Activated CD8-positive, alpha-beta memory T cell treated with anti-CD3 and anti-CD28 coated beads for 1 hour (primary cell): ENCODE data around the gene DPH7.
"Not testable (repeated sequence)": the region's sequence is repeated elsewhere in the genome, so short reads cannot be mapped to it uniquely, and the experiment has no call there.

Source experiments
- DNase-seq, 2 donors: peaks; one replicate each; pipeline ENCODE4 v3.0.0-alpha.2; 2020; ENCODE audit warnings: low read depth in 1 of 2; ENCODE audit errors: extremely low read depth in 1 of 2

DPH7 gene

GRCh38 chr9:137581361-137582285 is 2.9 kb upstream of the DPH7 start:
- no peak for DNase-seq

DNA sequence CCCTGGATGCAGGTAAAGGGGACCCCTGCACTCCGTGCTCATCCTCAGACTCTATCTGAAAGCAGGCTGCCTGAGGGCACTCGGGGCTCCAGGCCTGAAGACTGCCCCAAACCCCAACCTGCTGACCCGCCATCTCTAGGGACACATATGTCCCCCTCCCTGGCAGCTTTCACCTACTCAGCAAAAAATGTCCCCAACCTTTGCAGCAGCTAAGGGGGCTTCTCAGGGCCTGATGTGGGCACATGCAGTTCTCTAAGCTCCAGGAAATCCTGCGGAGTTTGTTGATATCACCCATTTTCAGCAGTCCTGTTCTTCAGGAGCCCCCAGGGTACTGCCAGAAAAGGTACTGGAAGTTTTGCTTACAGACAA is 2.2 kb upstream of the DPH7 start:
- no peak for DNase-seq

DNA sequence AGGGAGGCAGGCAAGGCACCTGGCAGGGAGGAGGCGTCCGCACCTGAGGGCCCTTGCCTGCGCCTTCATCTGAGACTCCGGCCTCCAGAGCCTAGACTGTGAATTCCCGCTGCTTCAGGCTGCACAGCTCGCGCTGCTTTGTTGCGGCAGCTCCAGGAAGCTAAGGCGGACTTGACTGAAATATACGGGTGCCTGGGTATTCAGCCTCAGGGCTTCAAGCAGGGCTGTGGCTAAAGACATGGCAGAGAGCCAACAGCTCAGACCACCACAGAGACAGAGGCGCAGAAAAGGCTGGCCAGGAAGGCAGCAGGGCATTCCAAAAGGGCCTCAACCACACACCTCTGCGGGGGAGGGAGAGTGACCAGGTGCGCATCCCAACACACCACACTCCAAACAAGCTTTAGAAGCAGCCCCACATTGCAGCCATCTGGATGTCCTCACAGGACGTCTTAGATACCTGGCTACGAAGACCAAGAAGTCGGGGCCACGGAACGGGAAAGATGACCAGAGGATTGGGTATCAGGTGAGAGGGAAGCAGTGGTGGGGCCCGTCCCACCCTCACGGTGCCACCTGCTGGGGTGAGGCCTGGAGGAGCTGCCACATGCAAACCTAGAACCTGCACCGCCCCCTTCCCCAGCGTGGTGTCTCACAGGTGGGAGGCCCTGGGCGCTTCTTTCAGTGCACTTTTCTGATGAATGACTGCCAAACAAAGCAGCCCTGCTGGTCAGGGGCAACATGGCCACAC is 1.7 kb upstream of the DPH7 start:
- no peak for DNase-seq

GRCh38 chr9:137579259-137579604 is 507 bp upstream of the DPH7 start:
- DNase-seq, result no peak

GRCh38 chr9:137575716-137576411 is 2.9 kb downstream of the DPH7 start:
- DNase-seq, result no peak

GRCh38 chr9:137575364-137575715 is 3.4 kb downstream of the DPH7 start:
- DNase-seq, result no peak

DNA sequence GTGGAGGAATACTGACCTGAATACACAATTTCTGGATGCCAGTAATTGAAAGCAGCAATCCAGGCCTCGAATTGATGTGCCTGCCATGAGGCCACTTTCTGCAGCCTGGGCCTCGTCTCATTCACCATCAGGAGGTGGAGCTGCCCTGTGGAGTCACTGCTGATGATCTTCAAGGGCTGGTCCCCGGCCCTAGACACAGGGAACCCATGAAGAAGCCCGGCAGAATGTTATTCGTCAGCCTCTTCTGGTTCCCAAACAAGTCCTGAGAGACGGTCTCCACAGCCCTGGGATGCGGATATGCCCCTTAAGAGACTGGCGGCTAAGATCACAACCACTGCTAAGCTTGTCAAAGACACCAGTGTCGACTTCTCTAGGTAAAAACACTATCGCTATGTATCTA is 4.5 kb downstream of the DPH7 start:
- DNase-seq, result no peak

GRCh38 chr9:137570566-137570965 is 8.2 kb downstream of the DPH7 start:
- DNase-seq, result no peak

DNA sequence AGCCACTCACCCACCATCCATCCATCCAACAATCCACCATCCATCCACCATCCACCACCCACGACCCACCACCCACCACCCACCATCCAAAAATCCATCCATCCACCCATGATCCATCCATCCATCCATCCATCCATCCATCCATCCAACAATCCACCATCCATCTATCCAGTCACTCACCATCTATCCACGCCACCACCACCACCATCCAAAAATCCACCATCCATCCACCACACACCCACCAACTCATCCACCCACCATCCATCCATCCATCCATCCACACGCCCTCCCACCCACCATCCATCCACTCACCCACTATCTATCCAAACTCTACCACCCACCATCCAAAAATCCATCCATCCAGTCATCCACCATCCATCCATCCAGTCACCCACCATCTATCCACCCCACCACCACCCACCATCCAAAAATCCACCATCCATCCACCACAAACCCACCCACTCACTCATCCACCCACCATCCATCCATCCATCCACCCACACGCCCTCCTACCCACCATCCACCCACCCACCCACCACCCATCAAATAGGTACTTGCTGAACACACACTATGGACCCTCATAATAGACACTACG is 9.0 kb downstream of the DPH7 start:
- no peak for DNase-seq

DNA sequence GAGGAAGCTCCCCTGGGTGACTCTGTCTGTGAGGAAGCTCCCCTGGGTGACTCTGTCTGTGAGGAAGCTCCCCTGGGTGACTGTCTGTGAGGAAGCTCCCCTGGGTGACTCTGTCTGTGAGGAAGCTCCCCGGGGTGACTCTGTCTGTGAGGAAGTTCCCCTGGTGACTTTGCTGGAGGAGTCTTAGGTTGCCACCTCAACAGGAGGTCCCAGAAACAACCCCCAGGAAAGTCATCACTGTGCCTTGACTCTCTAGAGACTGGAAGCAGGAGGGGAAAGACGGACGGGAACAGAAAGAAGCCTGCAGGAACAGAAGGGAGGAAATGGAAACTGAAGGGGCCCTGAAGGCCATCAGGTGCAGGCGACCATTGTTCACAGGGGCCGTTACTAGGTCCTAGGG is 10.3 kb downstream of the DPH7 start:
- DNase-seq, result not testable (repeated sequence)

DNA sequence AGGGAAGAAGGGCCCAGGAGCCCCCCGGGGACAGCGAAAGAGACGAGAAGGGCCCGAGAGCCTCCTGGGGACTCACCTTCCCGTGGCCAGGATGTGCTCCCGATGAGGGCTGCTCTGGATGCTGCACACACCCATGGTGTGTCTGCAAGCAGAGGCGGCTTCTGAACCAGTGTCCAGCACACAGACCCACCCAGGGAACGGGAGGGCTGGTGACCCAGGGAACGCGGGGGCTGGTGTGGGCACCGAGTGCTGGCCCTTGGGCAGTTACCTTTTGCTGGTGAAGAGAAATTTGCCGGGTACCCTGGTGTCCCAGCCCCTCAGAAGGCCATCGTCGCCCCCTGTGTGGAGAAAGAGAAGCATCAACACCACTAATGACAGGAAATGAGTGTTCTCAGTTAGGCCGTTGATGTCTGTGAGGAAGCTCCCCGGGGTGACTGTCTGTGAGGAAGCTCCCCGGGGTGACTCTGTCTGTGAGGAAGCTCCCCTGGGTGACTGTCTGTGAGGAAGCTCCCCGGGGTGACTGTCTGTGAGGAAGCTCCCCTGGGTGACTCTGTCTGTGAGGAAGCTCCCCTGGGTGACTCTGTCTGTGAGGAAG is 13.8 kb downstream of the DPH7 start:
- DNase-seq, result no peak

DNA sequence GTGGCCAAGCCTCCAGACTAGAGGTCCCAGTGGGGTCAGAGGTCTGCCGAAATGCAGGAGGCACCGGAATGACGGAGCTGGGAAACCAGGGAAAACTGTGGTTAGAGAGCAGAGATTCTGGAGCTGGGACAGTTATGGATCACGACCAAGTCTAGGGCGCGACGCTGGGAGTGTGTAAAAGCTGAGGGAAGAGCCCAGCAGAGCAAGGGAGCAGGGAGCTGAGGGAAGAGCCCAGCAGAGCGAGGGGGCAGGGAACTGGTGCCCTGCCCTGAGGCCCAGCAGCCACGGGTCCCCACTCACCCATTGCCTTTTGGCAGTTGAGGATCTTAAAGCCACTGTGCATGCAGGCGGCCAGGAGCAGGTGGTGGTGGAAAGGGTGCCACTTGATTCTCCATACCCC is 14.6 kb downstream of the DPH7 start:
- no peak for DNase-seq

- DNase-seq, result no peak
Observed at GRCh38 chr9:137558127-137558526, 20.6 kb downstream of the DPH7 start.

GRCh38 chr9:137556069-137556838 is 22.5 kb downstream of the DPH7 start:
- DNase-seq, result no peak

GRCh38 chr9:137555179-137555578 is 23.5 kb downstream of the DPH7 start:
- no peak for DNase-seq

GRCh38 chr9:137554349-137554748 is 24.4 kb downstream of the DPH7 start:
- no peak for DNase-seq

GRCh38 chr9:137553654-137554053 is 25.1 kb downstream of the DPH7 start:
- not testable (repeated sequence) for DNase-seq

DNA sequence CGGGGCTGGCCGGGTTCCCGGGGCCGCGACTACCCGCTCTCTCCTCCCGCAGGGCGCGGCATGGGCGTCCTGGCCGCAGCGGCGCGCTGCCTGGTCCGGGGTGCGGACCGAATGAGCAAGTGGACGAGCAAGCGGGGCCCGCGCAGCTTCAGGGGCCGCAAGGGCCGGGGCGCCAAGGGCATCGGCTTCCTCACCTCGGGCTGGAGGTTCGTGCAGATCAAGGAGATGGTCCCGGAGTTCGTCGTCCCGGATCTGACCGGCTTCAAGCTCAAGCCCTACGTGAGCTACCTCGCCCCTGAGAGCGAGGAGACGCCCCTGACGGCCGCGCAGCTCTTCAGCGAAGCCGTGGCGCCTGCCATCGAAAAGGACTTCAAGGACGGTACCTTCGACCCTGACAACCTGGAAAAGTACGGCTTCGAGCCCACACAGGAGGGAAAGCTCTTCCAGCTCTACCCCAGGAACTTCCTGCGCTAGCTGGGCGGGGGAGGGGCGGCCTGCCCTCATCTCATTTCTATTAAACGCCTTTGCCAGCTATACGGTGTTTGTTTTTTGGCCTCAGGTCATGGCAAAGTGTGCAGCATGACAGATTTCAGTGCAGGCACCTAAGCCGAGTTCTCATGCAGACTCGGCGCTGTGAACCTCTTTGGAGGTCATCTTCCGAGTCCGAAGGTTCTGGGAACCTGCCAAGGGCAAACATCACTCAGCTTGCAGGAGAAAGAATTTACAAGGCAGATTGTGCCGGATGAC is 26.5 kb downstream of the DPH7 start:
- DNase-seq, result peak in 1 of 2 donors; percentile 8

- peak; percentile 52 to 82 for DNase-seq
Observed at GRCh38 chr9:137551264-137552021, 27.3 kb downstream of the DPH7 start, which contains the start of gene MRPL41. MRPL41 (plus strand) TSS chr9:137551879; CDS start chr9:137552082, 203 bp downstream.
